ENCODE results near the gene TENT5C.

DNA sequence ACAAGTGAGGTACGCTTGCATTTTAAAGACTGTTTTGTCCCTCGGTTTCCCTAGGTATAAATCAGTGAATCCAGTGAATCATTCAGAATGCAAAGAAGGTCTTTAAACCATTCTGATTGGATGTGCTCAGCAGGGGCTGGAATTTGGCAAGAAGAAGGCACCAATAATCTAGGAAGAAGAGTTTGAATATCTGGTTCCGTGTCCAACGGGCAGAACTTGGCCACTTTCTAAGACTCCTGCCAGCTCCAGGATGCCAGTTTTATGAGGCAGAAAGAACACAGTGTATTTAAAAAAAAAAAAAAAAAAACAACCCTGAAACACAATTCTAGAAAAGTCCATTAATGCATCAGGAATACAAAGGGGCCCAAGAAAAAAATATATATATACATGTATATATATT is 3.0 kb upstream of the TENT5C start:
- TF ChIP-seq, protein P1, sequence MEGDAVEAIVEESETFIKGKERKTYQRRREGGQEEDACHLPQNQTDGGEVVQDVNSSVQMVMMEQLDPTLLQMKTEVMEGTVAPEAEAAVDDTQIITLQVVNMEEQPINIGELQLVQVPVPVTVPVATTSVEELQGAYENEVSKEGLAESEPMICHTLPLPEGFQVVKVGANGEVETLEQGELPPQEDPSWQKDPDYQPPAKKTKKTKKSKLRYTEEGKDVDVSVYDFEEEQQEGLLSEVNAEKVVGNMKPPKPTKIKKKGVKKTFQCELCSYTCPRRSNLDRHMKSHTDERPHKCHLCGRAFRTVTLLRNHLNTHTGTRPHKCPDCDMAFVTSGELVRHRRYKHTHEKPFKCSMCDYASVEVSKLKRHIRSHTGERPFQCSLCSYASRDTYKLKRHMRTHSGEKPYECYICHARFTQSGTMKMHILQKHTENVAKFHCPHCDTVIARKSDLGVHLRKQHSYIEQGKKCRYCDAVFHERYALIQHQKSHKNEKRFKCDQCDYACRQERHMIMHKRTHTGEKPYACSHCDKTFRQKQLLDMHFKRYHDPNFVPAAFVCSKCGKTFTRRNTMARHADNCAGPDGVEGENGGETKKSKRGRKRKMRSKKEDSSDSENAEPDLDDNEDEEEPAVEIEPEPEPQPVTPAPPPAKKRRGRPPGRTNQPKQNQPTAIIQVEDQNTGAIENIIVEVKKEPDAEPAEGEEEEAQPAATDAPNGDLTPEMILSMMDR (IDR thresholded peaks at IDR 0.05) = no peak
- no peak for TF ChIP-seq POLR2A (IDR thresholded peaks at IDR 0.05)
